HepG2 (cell line): ENCODE results near the gene LCP2. TPM values are rescaled to one million over a fixed set of nuclear protein-coding genes. Genes with fewer than 3 reads are reported as not detected.

Experiments used
- ATAC-seq: fragments of 200-7000 bp; cut with Tn5 transposase; 3 replicates; pipeline ENCODE4 v1.9.1; 2020; ENCODE audit warnings: mild to moderate bottlenecking, moderate library complexity
- BruUV-seq: library from RNA; stranded (reverse); fragments of 400-500 nt; replicated peaks from 2 replicates; lab custom pipeline; 2021; lab: Mats Ljungman, UMichigan
- CTCF ChIA-PET: fragments of 300-600 bp; formaldehyde crosslinking; extraction: SDS; loops from one replicate; lab custom pipeline; 2021; ENCODE audit warnings: low total read pairs, inconsistent platforms, low intra/inter-chr PET ratio; lab: Yijun Ruan, JAX
- POLR2A ChIA-PET: fragments of 350-600 bp; sonication (Branson Sonifier 250); formaldehyde crosslinking; loops from one replicate; lab custom pipeline; 2020; ENCODE audit warnings: antibody characterized with exemption, inconsistent platforms; lab: Yijun Ruan, JAX
- DNase-seq: peaks from one replicate; pipeline ENCODE4 v3.0.0-alpha.2; 2015; ENCODE audit warnings: low spot score
- FAIRE-seq: peaks from 3 replicates; lab custom pipeline; 2011; peaks lifted over from hg19 to GRCh38; lab: Jason Lieb, UNC
- H2AFZ ChIP-seq: one replicate; pipeline ENCODE4 v1.6.1; 2011; ENCODE audit warnings: low read length, inconsistent platforms
- H3K27ac ChIP-seq: fragments of 300-600 bp; 3 replicates; pipeline ENCODE4 v1.8.0; 2011; ENCODE audit warnings: mixed run types, mild to moderate bottlenecking, mixed read lengths, low read length, inconsistent platforms; ENCODE audit not compliant: insufficient read depth; ENCODE audit errors: extremely low read length
- H3K27me3 ChIP-seq, 2 experiments: fragments of 200-600 bp in 1 of 2; 2 replicates in 1 of 2; 3 replicates in 1 of 2; pipeline versions ENCODE4 v1.6.0 to v1.8.0; 2011; ENCODE audit warnings: low read length in 2 of 2, mild to moderate bottlenecking in 2 of 2, moderate library complexity in 2 of 2, inconsistent platforms in 1 of 2; ENCODE audit not compliant: insufficient read depth in 2 of 2, control insufficient read depth in 1 of 2
- H3K36me3 ChIP-seq, 2 experiments: fragments of 200-600 bp in 1 of 2; replicated peaks in 1 of 2; 2 replicates in 1 of 2; 3 replicates in 1 of 2; pipeline versions ENCODE4 v1.5.1 to v1.8.0; 2011; ENCODE audit warnings: low read length in 2 of 2, inconsistent platforms in 1 of 2; ENCODE audit not compliant: insufficient read depth in 2 of 2, control insufficient read depth in 1 of 2
- H3K4me1 ChIP-seq: 2 replicates; pipeline ENCODE4 v1.5.1; 2012; ENCODE audit warnings: low read length, inconsistent platforms; ENCODE audit not compliant: insufficient read depth
- H3K4me2 ChIP-seq: 2 replicates; pipeline ENCODE4 v1.6.0; 2011; ENCODE audit warnings: low read depth, low read length, inconsistent platforms
- H3K4me3 ChIP-seq, 3 experiments: fragments of 200-600 bp in 1 of 3; sonication (generic), shearing (Covaris generic) in 1 of 3; replicated peaks in 1 of 3; 2 replicates each; pipeline ENCODE4 v1.5.1; 2011 to 2016; ENCODE audit warnings: low read length in 3 of 3, inconsistent platforms in 2 of 3, low read depth in 2 of 3, mild to moderate bottlenecking in 2 of 3, control low read depth in 1 of 3, mixed read lengths in 1 of 3; ENCODE audit not compliant: insufficient read depth in 1 of 3
- H3K79me2 ChIP-seq: one replicate; pipeline ENCODE4 v1.6.1; 2011; ENCODE audit warnings: low read length, inconsistent platforms; ENCODE audit not compliant: insufficient read depth
- H3K9ac ChIP-seq: 2 replicates; pipeline ENCODE4 v1.6.0; 2011; ENCODE audit warnings: mild to moderate bottlenecking, low read depth, low read length, inconsistent platforms; ENCODE audit not compliant: insufficient read depth
- H3K9me3 ChIP-seq: 2 replicates; pipeline ENCODE4 v1.5.1; 2012; ENCODE audit warnings: mild to moderate bottlenecking, low read length
- H4K20me1 ChIP-seq: 2 replicates; pipeline ENCODE4 v1.6.0; 2011; ENCODE audit warnings: inconsistent platforms, mild to moderate bottlenecking, low read length, moderate library complexity; ENCODE audit not compliant: insufficient read depth
- CBX1 ChIP-seq: IDR thresholded peaks from one replicate; pipeline ENCODE4 v1.6.1; 2016; ENCODE audit warnings: antibody characterized with exemption, low read depth
- GZF1 ChIP-seq: sonication (generic); formaldehyde crosslinking; IDR thresholded peaks from 2 replicates; pipeline ENCODE4 v1.5.1; 2020; ENCODE audit warnings: mild to moderate bottlenecking, missing genetic modification reagents
- NFIB ChIP-seq: sonication (generic); formaldehyde crosslinking; IDR thresholded peaks from 2 replicates; pipeline ENCODE4 v1.9.0; 2021; ENCODE audit warnings: missing genetic modification reagents, mild to moderate bottlenecking, borderline replicate concordance
- NFKB2 ChIP-seq: sonication (generic); formaldehyde crosslinking; IDR thresholded peaks from 2 replicates; pipeline ENCODE4 v1.4.0; 2020; ENCODE audit warnings: missing genetic modification reagents, borderline replicate concordance
- THYN1 ChIP-seq: sonication (generic); formaldehyde crosslinking; IDR thresholded peaks from 2 replicates; pipeline ENCODE4 v1.8.1; 2023; ENCODE audit warnings: low read depth, mild to moderate bottlenecking, moderate library complexity, missing genetic modification reagents, borderline replicate concordance
- TOPORS ChIP-seq: sonication (generic); formaldehyde crosslinking; IDR thresholded peaks from 2 replicates; pipeline ENCODE4 v1.8.0; 2023; ENCODE audit warnings: mild to moderate bottlenecking, missing genetic modification reagents
- ZNF616 ChIP-seq: sonication (generic); formaldehyde crosslinking; IDR thresholded peaks from 2 replicates; pipeline ENCODE4 v1.5.0; 2020; ENCODE audit warnings: low read depth, mild to moderate bottlenecking, missing genetic modification reagents
- WGBS: methylation state at CpG from one replicate; pipeline ENCODE4 v1.1.6; 2017; ENCODE audit warnings: low lambda C conversion rate; 5-methylcytosine and 5-hydroxymethylcytosine counted together
- in situ Hi-C: cut with HindIII; loops from 2 replicates; pipeline ENCODE4 v1.10.0; 2017; ENCODE audit warnings: low pct_unique_long_range_greater_than_20kb; ENCODE audit not compliant: extremely low pct_ligation_motif_present
- intact Hi-C: fragments of 100-400 bp; cut with micrococcal nuclease; formaldehyde crosslinking; loops from one replicate; pipeline ENCODE4 v1.10.0; 2022; ENCODE audit not compliant: unreplicated experiment
- polyA plus RNA-seq, 8 experiments: library from polyadenylated mRNA; depleted of rRNA in 3 of 8; stranded (reverse) in 7 of 8; unstranded in 1 of 8; fragments of >200 nt; fragmentation: Illumina TruSeq in 4 of 8; extraction: Trizol in 4 of 8; gene quantifications; 2 replicates each; pipeline versions ENCODE4 v1.2.1 to v1.2.3, GENCODE V29; 2011 to 2016; ENCODE audit warnings: low read depth in 4 of 8, missing spikeins in 1 of 8, mixed read lengths in 1 of 8; ENCODE audit not compliant: insufficient read depth in 1 of 8
- total RNA-seq, 5 experiments: library from RNA; depleted of rRNA; stranded (reverse); fragments of >200 nt; fragmentation: Illumina TruSeq; extraction: Trizol; gene quantifications; 2 replicates each; pipeline ENCODE4 v1.2.3, GENCODE V29; 2016; ENCODE audit warnings: low read depth in 1 of 5
- TF ChIP-seq, protein P1 (sequence below): sonication (generic); formaldehyde crosslinking; IDR thresholded peaks from 2 replicates; pipeline ENCODE4 v1.4.0; 2020; ENCODE audit warnings: missing genetic modification reagents, mild to moderate bottlenecking, borderline replicate concordance
- TF ChIP-seq, protein P2 (sequence below): sonication (generic); formaldehyde crosslinking; conservative IDR thresholded peaks from 2 replicates; pipeline ENCODE4 v1.8.0; 2022; ENCODE audit warnings: missing genetic modification reagents
- TF ChIP-seq, protein P3 (sequence below): sonication (generic); formaldehyde crosslinking; IDR thresholded peaks from 2 replicates; pipeline ENCODE4 v1.5.1; 2020; ENCODE audit warnings: mild to moderate bottlenecking, missing genetic modification reagents, moderate library complexity

Gene LCP2
- total and polyA plus RNA-seq, 2 of the 13 experiments (the other 11 are each of a cell fraction or from before 2014, with no cell fraction given), result not detected

DNA sequence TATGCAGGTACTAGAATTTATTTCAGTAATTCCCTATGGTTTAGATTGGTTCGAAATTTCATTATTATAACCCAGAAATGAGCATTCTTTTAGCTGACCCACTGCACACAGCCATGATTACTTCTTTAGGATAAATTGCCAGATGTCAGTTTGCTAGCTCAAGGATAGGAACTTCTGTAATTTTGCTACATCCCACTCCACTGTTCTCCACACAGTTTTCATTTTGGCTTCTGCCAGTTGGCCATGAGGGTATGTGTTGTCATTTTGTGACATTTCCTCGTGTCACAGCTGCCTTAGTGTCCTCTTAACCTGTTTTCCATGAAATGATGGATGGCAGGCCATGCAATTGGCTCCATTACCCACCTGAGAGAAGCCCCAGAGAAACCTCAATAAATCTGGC is 16.2 kb upstream of the LCP2 start (continued):
- TF ChIP-seq, protein P1, sequence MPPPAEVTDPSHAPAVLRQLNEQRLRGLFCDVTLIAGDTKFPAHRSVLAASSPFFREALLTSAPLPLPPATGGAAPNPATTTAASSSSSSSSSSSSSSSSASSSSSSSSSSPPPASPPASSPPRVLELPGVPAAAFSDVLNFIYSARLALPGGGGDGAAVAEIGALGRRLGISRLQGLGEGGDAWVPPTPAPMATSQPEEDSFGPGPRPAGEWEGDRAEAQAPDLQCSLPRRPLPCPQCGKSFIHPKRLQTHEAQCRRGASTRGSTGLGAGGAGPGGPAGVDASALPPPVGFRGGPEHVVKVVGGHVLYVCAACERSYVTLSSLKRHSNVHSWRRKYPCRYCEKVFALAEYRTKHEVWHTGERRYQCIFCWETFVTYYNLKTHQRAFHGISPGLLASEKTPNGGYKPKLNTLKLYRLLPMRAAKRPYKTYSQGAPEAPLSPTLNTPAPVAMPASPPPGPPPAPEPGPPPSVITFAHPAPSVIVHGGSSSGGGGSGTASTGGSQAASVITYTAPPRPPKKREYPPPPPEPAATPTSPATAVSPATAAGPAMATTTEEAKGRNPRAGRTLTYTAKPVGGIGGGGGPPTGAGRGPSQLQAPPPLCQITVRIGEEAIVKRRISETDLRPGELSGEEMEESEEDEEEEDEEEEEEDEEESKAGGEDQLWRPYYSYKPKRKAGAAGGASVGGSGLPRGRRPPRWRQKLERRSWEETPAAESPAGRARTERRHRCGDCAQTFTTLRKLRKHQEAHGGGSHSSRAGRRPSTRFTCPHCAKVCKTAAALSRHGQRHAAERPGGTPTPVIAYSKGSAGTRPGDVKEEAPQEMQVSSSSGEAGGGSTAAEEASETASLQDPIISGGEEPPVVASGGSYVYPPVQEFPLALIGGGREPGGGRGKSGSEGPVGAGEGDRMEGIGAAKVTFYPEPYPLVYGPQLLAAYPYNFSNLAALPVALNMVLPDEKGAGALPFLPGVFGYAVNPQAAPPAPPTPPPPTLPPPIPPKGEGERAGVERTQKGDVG (CRISPR knock-in tag), result no peak
- TF ChIP-seq TOPORS (CRISPR knock-in tag) (no peak), GZF1 (CRISPR knock-in tag) (no peak), CBX1 (no peak)
- TF ChIP-seq, protein P2, sequence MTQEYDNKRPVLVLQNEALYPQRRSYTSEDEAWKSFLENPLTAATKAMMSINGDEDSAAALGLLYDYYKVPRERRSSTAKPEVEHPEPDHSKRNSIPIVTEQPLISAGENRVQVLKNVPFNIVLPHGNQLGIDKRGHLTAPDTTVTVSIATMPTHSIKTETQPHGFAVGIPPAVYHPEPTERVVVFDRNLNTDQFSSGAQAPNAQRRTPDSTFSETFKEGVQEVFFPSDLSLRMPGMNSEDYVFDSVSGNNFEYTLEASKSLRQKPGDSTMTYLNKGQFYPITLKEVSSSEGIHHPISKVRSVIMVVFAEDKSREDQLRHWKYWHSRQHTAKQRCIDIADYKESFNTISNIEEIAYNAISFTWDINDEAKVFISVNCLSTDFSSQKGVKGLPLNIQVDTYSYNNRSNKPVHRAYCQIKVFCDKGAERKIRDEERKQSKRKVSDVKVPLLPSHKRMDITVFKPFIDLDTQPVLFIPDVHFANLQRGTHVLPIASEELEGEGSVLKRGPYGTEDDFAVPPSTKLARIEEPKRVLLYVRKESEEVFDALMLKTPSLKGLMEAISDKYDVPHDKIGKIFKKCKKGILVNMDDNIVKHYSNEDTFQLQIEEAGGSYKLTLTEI (CRISPR knock-in tag), result no peak

DNA sequence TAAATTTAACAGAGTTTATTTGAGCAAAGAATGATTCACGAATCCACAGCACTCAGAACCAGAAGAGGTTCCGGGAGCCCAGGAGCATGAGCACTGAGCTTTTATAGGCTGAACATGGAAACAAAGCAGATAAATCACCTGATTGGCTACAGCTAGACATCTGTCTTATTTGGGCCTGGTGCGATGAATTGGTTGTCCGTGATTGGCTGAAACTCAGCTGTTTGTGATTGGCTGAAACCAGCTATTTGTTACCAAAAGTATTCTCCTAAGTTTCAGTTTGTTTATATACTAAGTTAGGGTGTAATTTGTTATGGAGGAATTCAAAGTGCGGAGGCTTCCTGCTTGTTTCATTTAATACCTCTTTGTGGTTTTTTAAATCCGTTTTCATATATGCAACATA is 15.8 kb upstream of the LCP2 start:
- BruUV-seq, result no TSS peak
- ATAC-seq (no peak), FAIRE-seq (no peak), DNase-seq (no peak)
- H3K4me2 ChIP-seq, result no peak overlapping the region
- H3K27me3 ChIP-seq, result no peaks in the 10 kb centered on the region
- no peaks in the 10 kb centered on the region for H3K79me2 ChIP-seq
- no peak overlapping the region for H2AFZ ChIP-seq
- intact Hi-C loops, result no loop called here
- no peaks in the 10 kb centered on the region for H3K36me3 ChIP-seq
- ChIA-PET CTCF (no interaction called here), POLR2A (no interaction called here)
- no peak overlapping the region for H3K9ac ChIP-seq
- in situ Hi-C loops, result no loop called here
- H3K4me1 ChIP-seq, result no peaks in the 10 kb centered on the region
- no peaks in the 10 kb centered on the region for H3K9me3 ChIP-seq
- H3K27ac ChIP-seq, result no peak overlapping the region
- no peaks in the 10 kb centered on the region for H4K20me1 ChIP-seq
- WGBS, result 15% methylated on average over 6 of the region's 6 CpGs
- H3K4me3 ChIP-seq, result no peak overlapping the region
- TF ChIP-seq, protein P1 (CRISPR knock-in tag), result no peak
- TF ChIP-seq, protein P3, sequence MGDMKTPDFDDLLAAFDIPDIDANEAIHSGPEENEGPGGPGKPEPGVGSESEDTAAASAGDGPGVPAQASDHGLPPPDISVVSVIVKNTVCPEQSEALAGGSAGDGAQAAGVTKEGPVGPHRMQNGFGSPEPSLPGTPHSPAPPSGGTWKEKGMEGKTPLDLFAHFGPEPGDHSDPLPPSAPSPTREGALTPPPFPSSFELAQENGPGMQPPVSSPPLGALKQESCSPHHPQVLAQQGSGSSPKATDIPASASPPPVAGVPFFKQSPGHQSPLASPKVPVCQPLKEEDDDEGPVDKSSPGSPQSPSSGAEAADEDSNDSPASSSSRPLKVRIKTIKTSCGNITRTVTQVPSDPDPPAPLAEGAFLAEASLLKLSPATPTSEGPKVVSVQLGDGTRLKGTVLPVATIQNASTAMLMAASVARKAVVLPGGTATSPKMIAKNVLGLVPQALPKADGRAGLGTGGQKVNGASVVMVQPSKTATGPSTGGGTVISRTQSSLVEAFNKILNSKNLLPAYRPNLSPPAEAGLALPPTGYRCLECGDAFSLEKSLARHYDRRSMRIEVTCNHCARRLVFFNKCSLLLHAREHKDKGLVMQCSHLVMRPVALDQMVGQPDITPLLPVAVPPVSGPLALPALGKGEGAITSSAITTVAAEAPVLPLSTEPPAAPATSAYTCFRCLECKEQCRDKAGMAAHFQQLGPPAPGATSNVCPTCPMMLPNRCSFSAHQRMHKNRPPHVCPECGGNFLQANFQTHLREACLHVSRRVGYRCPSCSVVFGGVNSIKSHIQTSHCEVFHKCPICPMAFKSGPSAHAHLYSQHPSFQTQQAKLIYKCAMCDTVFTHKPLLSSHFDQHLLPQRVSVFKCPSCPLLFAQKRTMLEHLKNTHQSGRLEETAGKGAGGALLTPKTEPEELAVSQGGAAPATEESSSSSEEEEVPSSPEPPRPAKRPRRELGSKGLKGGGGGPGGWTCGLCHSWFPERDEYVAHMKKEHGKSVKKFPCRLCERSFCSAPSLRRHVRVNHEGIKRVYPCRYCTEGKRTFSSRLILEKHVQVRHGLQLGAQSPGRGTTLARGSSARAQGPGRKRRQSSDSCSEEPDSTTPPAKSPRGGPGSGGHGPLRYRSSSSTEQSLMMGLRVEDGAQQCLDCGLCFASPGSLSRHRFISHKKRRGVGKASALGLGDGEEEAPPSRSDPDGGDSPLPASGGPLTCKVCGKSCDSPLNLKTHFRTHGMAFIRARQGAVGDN (CRISPR knock-in tag), result no peak
- TF ChIP-seq NFKB2 (no peak), NFIB (no peak), ZNF616 (CRISPR knock-in tag) (no peak), THYN1 (CRISPR knock-in tag) (no peak)
